ENCODE measurements around the gene GALNT18.

GRCh38 chr11:11322101-11322500 is 299.7 kb downstream of the GALNT18 start:
- TF ChIP-seq POLR2A (IDR thresholded peaks at IDR 0.05; ENCODE audit: low read depth, low read length) (no peak), MYC (IDR thresholded peaks at IDR 0.05; ENCODE audit: low read depth, low read length) (no peak), POLR2AphosphoS5 (IDR thresholded peaks at IDR 0.05; ENCODE audit: insufficient read depth, low read depth, low read length) (no peak), EZH2 (IDR thresholded peaks at IDR 0.05; ENCODE audit: borderline replicate concordance, low read depth, low read length, severe bottlenecking) (no peak), FOS (IDR thresholded peaks at IDR 0.05; ENCODE audit: borderline replicate concordance, insufficient read depth, low read length) (no peak), JUN (IDR thresholded peaks at IDR 0.05; ENCODE audit: borderline replicate concordance, insufficient read depth, insufficient read length, low read depth) (no peak)
- TF ChIP-seq, protein P1, sequence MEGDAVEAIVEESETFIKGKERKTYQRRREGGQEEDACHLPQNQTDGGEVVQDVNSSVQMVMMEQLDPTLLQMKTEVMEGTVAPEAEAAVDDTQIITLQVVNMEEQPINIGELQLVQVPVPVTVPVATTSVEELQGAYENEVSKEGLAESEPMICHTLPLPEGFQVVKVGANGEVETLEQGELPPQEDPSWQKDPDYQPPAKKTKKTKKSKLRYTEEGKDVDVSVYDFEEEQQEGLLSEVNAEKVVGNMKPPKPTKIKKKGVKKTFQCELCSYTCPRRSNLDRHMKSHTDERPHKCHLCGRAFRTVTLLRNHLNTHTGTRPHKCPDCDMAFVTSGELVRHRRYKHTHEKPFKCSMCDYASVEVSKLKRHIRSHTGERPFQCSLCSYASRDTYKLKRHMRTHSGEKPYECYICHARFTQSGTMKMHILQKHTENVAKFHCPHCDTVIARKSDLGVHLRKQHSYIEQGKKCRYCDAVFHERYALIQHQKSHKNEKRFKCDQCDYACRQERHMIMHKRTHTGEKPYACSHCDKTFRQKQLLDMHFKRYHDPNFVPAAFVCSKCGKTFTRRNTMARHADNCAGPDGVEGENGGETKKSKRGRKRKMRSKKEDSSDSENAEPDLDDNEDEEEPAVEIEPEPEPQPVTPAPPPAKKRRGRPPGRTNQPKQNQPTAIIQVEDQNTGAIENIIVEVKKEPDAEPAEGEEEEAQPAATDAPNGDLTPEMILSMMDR (IDR thresholded peaks at IDR 0.05; ENCODE audit: extremely low read depth in 1 of 2, insufficient read depth in 1 of 2, low read depth in 1 of 2, low read length in 2 of 2), result no peak
- TF ChIP-seq, protein P2, sequence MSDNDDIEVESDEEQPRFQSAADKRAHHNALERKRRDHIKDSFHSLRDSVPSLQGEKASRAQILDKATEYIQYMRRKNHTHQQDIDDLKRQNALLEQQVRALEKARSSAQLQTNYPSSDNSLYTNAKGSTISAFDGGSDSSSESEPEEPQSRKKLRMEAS (IDR thresholded peaks at IDR 0.05; ENCODE audit: insufficient read depth, insufficient read length), result no peak

Data from endothelial cell of umbilical vein (primary cell).